HepG2 (cell line): ENCODE data around the gene PREX1. TPM values are rescaled to one million over a fixed set of nuclear protein-coding genes. Genes with fewer than 3 reads are reported as not detected.

Source experiments
- CREM ChIP-seq, 2 experiments: sonication (generic) in 1 of 2; formaldehyde crosslinking in 1 of 2; IDR thresholded peaks; 2 replicates each; pipeline versions ENCODE4 v1.4.0 to v1.6.1; 2016 to 2020; ENCODE audit warnings: antibody characterized with exemption in 1 of 2, mild to moderate bottlenecking in 1 of 2, missing genetic modification reagents in 1 of 2
- ISL2 ChIP-seq: sonication (generic); formaldehyde crosslinking; IDR thresholded peaks from 2 replicates; pipeline ENCODE4 v1.5.0; 2020; ENCODE audit warnings: missing genetic modification reagents
- KLF16 ChIP-seq, 2 experiments: sonication (generic) in 1 of 2; formaldehyde crosslinking in 1 of 2; IDR thresholded peaks; 2 replicates each; pipeline versions ENCODE4 v1.6.1 to v1.8.0; 2016 to 2023; ENCODE audit warnings: missing genetic modification reagents in 2 of 2, missing compliant biosample characterization in 1 of 2
- MAFG ChIP-seq: sonication (generic); formaldehyde crosslinking; IDR thresholded peaks from 2 replicates; pipeline ENCODE4 v1.5.1; 2020; ENCODE audit warnings: mild to moderate bottlenecking, missing genetic modification reagents
- NRL ChIP-seq: sonication (generic); formaldehyde crosslinking; IDR thresholded peaks from 2 replicates; pipeline ENCODE4 v1.5.0; 2020; ENCODE audit warnings: missing genetic modification reagents, mild to moderate bottlenecking, moderate library complexity, borderline replicate concordance
- SP140L ChIP-seq: sonication (generic); formaldehyde crosslinking; IDR thresholded peaks from 2 replicates; pipeline ENCODE4 v1.4.0; 2020; ENCODE audit warnings: missing genetic modification reagents, borderline replicate concordance
- ZBTB7B ChIP-seq: sonication (generic); formaldehyde crosslinking; IDR thresholded peaks from 2 replicates; pipeline ENCODE4 v1.4.0; 2020; ENCODE audit warnings: missing genetic modification reagents
- ZNF605 ChIP-seq: sonication (generic); formaldehyde crosslinking; IDR thresholded peaks from 2 replicates; pipeline ENCODE4 v1.8.0; 2022; ENCODE audit warnings: mild to moderate bottlenecking, missing genetic modification reagents
- polyA plus RNA-seq, 8 experiments: library from polyadenylated mRNA; depleted of rRNA in 3 of 8; stranded (reverse) in 7 of 8; unstranded in 1 of 8; fragments of >200 nt; fragmentation: Illumina TruSeq in 4 of 8; extraction: Trizol in 4 of 8; gene quantifications; 2 replicates each; pipeline versions ENCODE4 v1.2.1 to v1.2.3, GENCODE V29; 2011 to 2016; ENCODE audit warnings: low read depth in 4 of 8, missing spikeins in 1 of 8, mixed read lengths in 1 of 8; ENCODE audit not compliant: insufficient read depth in 1 of 8
- total RNA-seq, 5 experiments: library from RNA; depleted of rRNA; stranded (reverse); fragments of >200 nt; fragmentation: Illumina TruSeq; extraction: Trizol; gene quantifications; 2 replicates each; pipeline ENCODE4 v1.2.3, GENCODE V29; 2016; ENCODE audit warnings: low read depth in 1 of 5
- TF ChIP-seq, protein P1 (sequence below): sonication (generic); formaldehyde crosslinking; IDR thresholded peaks from 2 replicates; pipeline ENCODE4 v1.8.0; 2022; ENCODE audit warnings: mild to moderate bottlenecking, missing genetic modification reagents; ENCODE audit not compliant: insufficient replicate concordance
- TF ChIP-seq, protein P2 (sequence below): sonication (generic); formaldehyde crosslinking; IDR thresholded peaks from 2 replicates; pipeline ENCODE4 v1.8.1; 2023; ENCODE audit warnings: missing genetic modification reagents, mild to moderate bottlenecking, borderline replicate concordance
- TF ChIP-seq, protein P3 (sequence below): sonication (generic); formaldehyde crosslinking; IDR thresholded peaks from one replicate; pipeline ENCODE4 v1.5.1; 2020; ENCODE audit warnings: mild to moderate bottlenecking, missing genetic modification reagents; ENCODE audit errors: not compliant biosample characterization
- TF ChIP-seq, protein P4 (sequence below): sonication (generic); formaldehyde crosslinking; IDR thresholded peaks from 2 replicates; pipeline ENCODE4 v1.5.0; 2020; ENCODE audit warnings: missing genetic modification reagents, mild to moderate bottlenecking, borderline replicate concordance
- TF ChIP-seq, protein P5 (sequence below): sonication (generic); formaldehyde crosslinking; IDR thresholded peaks from 2 replicates; pipeline ENCODE4 v1.8.1; 2023; ENCODE audit warnings: mild to moderate bottlenecking, missing genetic modification reagents
- TF ChIP-seq, protein P6 (sequence below): IDR thresholded peaks from 2 replicates; pipeline ENCODE4 v1.6.1; 2018; ENCODE audit warnings: missing genetic modification reagents, mild to moderate bottlenecking, missing compliant biosample characterization

Gene PREX1
- total and polyA plus RNA-seq, 2 of the 13 experiments (the other 11 are each of a cell fraction or from before 2014, with no cell fraction given): 0.02 to 0.04 TPM

DNA sequence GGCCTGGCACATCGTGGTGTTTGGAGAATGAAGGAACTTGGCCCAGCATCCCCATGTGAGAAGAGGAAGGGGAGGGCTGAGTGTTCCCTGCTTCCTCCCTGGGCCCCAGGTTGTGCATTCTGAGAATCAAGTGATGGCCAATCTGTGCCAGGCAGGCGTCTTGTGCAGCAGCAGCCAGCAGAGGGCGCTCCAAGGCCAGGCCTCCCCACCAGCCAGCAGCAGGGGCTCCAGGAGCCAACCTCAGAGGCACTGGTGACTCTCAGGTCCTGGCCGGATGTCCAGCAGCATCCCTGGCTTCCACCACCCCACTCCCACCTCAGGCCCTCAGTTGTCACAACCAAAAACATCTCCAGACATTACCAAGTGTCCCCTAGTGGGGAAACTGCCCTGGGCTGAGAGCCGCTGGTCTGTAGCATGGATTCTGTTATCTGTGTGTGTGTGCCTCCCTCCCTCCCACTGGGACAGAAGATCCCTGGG is 192.0 kb downstream of the PREX1 start (continued):
- TF ChIP-seq, protein P1, sequence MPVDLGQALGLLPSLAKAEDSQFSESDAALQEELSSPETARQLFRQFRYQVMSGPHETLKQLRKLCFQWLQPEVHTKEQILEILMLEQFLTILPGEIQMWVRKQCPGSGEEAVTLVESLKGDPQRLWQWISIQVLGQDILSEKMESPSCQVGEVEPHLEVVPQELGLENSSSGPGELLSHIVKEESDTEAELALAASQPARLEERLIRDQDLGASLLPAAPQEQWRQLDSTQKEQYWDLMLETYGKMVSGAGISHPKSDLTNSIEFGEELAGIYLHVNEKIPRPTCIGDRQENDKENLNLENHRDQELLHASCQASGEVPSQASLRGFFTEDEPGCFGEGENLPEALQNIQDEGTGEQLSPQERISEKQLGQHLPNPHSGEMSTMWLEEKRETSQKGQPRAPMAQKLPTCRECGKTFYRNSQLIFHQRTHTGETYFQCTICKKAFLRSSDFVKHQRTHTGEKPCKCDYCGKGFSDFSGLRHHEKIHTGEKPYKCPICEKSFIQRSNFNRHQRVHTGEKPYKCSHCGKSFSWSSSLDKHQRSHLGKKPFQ (CRISPR knock-in tag): no peak
- TF ChIP-seq CREM (IDR thresholded peaks at IDR 0.05): no peak
- no peak for TF ChIP-seq CREM (CRISPR knock-in tag; IDR thresholded peaks at IDR 0.05)
- TF ChIP-seq, protein P2, sequence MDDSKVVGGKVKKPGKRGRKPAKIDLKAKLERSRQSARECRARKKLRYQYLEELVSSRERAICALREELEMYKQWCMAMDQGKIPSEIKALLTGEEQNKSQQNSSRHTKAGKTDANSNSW (CRISPR knock-in tag): no peak
- TF ChIP-seq SP140L (CRISPR knock-in tag): no peak
- TF ChIP-seq MAFG (CRISPR knock-in tag): no peak
- TF ChIP-seq, protein P3, sequence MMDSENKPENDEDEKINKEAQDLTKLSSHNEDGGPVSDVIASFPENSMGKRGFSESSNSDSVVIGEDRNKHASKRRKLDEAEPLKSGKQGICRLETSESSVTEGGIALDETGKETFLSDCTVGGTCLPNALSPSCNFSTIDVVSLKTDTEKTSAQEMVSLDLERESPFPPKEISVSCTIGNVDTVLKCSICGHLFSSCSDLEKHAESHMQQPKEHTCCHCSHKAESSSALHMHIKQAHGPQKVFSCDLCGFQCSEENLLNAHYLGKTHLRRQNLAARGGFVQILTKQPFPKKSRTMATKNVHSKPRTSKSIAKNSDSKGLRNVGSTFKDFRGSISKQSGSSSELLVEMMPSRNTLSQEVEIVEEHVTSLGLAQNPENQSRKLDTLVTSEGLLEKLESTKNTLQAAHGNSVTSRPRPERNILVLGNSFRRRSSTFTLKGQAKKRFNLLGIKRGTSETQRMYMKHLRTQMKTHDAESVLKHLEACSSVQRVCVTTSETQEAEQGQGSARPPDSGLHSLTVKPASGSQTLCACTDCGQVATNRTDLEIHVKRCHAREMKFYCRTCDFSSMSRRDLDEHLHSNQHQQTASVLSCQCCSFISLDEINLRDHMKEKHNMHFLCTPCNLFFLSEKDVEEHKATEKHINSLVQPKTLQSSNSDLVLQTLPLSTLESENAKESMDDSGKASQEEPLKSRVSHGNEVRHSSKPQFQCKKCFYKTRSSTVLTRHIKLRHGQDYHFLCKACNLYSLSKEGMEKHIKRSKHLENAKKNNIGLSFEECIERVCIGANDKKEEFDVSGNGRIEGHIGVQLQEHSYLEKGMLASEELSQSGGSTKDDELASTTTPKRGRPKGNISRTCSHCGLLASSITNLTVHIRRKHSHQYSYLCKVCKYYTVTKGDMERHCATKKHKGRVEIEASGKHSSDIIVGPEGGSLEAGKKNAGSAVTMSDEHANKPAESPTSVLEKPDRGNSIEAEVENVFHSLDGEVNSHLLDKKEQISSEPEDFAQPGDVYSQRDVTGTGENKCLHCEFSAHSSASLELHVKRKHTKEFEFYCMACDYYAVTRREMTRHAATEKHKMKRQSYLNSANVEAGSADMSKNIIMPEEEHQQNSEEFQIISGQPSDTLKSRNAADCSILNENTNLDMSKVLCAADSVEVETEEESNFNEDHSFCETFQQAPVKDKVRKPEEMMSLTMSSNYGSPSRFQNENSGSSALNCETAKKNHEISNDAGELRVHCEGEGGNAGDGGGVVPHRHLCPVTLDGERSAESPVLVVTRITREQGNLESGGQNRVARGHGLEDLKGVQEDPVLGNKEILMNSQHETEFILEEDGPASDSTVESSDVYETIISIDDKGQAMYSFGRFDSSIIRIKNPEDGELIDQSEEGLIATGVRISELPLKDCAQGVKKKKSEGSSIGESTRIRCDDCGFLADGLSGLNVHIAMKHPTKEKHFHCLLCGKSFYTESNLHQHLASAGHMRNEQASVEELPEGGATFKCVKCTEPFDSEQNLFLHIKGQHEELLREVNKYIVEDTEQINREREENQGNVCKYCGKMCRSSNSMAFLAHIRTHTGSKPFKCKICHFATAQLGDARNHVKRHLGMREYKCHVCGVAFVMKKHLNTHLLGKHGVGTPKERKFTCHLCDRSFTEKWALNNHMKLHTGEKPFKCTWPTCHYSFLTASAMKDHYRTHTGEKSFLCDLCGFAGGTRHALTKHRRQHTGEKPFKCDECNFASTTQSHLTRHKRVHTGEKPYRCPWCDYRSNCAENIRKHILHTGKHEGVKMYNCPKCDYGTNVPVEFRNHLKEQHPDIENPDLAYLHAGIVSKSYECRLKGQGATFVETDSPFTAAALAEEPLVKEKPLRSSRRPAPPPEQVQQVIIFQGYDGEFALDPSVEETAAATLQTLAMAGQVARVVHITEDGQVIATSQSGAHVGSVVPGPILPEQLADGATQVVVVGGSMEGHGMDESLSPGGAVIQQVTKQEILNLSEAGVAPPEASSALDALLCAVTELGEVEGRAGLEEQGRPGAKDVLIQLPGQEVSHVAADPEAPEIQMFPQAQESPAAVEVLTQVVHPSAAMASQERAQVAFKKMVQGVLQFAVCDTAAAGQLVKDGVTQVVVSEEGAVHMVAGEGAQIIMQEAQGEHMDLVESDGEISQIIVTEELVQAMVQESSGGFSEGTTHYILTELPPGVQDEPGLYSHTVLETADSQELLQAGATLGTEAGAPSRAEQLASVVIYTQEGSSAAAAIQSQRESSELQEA (CRISPR knock-in tag): peak; percentile 27
- TF ChIP-seq ISL2: no peak
- TF ChIP-seq NRL (CRISPR knock-in tag): peak; percentile 81
- TF ChIP-seq, protein P4, sequence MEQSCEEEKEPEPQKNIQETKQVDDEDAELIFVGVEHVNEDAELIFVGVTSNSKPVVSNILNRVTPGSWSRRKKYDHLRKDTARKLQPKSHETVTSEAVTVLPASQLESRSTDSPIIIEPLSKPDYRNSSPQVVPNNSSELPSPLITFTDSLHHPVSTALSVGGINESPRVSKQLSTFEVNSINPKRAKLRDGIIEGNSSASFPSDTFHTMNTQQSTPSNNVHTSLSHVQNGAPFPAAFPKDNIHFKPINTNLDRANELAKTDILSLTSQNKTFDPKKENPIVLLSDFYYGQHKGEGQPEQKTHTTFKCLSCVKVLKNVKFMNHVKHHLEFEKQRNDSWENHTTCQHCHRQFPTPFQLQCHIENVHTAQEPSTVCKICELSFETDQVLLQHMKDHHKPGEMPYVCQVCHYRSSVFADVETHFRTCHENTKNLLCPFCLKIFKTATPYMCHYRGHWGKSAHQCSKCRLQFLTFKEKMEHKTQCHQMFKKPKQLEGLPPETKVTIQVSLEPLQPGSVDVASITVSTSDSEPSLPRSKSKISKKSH (CRISPR knock-in tag): no peak
- TF ChIP-seq, protein P5, sequence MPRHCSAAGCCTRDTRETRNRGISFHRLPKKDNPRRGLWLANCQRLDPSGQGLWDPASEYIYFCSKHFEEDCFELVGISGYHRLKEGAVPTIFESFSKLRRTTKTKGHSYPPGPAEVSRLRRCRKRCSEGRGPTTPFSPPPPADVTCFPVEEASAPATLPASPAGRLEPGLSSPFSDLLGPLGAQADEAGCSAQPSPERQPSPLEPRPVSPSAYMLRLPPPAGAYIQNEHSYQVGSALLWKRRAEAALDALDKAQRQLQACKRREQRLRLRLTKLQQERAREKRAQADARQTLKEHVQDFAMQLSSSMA (CRISPR knock-in tag): no peak
- peak; percentile 42; the same call in 1 of the 2 replicates for TF ChIP-seq ZNF605 (CRISPR knock-in tag)
- TF ChIP-seq, protein P6, sequence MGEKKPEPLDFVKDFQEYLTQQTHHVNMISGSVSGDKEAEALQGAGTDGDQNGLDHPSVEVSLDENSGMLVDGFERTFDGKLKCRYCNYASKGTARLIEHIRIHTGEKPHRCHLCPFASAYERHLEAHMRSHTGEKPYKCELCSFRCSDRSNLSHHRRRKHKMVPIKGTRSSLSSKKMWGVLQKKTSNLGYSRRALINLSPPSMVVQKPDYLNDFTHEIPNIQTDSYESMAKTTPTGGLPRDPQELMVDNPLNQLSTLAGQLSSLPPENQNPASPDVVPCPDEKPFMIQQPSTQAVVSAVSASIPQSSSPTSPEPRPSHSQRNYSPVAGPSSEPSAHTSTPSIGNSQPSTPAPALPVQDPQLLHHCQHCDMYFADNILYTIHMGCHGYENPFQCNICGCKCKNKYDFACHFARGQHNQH (CRISPR knock-in tag): peak; percentile 37; the same call in 1 of the 2 replicates
- no peak for TF ChIP-seq KLF16 (CRISPR knock-in tag; IDR thresholded peaks at IDR 0.05)
- TF ChIP-seq ZBTB7B: no peak
